Measurements from ENCODE around the gene NXPH2.

Gene NXPH2

DNA sequence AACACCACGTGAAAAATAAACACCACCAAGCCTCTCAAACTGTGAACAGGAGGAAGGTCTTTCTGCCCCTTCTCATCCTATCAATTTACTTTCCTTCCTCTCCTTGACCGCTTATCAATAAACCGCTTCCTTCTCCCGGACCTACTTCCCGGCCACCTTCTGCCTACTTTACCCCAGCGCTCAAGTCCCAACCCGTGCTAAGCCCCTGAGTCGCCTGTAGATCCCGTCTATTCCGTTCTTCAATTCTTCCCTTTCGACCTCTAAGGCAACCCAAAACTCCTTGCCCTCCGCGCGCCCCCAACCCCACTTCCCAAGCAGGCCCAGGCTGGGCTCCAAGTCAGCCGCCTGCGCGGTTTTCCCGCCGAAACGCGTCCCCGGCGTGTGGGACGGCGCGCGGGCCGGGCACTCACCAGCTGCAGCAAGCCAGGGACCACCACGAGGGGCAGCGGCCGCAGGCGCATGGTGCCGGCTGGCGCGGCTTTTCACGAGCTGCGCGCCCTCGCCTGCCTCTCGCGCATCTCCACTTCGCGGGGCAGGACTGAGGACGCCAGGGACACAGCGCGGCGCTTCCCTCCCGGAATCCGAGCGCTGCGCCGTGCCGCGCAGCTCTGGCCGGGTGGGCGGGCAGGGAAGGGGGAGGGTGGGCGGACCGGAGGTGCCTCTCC is at the start of gene NXPH2:
TSS of gene NXPH2 (minus strand) at position 610 of the 665 bp plus-strand sequence. CDS start at position 461, 149 bp downstream.
- no peak for DNase-seq

DNA sequence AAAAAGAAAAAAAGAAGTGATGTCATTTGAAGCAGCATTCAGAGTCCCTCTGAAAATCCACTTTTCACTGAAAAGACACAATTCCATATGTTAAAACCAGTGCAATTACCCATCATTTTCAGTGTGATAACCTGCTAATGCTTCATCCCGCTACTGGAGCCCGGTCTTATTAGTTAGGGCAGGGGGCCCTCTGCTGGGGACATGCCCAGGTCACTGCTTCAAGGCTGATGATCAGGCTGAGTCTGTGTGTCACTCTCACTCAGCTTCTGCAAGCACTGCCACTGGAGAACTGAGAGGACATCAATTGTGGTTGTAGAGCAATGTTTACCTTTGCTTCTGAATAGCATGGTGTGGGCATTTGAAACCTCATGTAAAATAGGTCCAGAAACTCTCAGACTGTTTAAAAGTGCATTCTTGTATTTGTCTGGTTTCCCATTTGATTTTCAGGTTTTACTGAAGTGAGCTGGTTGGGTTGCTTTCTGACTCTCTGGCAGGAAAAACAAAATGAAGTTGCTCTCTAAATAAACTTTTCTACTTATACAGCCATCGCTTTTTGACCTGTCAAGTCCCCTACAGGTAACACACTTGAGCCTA is 49.2 kb upstream of the NXPH2 start:
- peak; percentile 33 for DNase-seq

- no peak for DNase-seq
Observed at GRCh38 chr2:138827426-138828054, 47.4 kb upstream of the NXPH2 start.

GRCh38 chr2:138823666-138824065 is 43.5 kb upstream of the NXPH2 start:
- no peak for DNase-seq

GRCh38 chr2:138819964-138820363 is 39.8 kb upstream of the NXPH2 start:
- no peak for DNase-seq

DNA sequence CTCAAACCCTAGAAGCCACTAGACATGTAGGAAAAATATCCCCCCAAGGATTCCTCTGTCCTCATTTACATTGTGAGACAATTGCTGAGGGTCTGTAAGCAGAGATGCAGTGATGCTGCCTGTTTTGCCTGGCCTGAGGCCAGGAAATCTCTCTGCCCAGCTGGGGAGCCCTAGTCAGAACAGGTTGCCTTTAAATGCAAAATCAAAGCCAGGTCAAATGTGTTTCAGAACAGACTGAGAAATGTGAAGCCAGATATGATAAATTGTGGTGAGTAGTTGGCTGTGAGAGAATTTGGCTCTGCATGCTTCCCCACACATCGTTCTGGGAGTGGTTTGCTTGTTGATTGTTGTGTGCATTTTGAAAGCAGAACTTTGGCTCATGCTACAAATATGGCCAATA is 38.4 kb upstream of the NXPH2 start:
- DNase-seq: no peak

DNA sequence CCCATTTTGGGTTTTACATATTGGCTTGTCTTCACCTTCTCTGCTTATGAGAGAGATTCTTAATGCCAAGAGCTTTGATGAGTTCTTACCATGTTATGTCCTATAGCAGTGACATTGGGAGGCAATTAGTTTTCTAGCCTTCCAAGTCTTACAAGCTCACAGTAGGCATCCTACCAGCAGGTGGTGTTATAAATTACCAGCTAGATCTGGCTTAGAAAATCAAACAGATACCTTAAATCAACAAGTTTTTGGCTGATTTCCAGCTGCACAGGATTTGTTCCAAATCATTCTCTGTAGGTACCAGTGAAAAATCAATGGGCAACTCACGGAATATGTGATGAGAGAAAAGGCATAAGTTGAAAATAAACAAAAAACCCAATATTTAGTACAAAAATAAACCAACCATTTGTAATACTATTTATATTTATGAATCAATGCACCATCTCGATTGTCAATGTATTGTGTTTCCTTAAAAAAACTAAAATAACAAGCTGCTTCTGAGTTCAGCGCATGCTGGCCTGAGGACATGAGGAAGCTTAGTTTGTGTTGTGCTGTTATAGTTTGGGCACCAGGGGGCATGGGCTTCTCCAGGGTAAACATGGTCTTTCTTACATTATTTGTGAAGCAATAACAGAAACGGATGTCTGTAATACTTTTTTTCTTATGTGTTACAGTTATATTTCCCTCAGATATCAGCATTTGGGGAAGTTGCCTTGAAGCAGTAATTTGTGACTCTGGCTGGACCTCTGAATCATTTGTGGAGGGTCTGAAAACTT is 34.1 kb upstream of the NXPH2 start:
- DNase-seq: no peak

- DNase-seq: no peak
Observed at GRCh38 chr2:138811431-138811830, 31.2 kb upstream of the NXPH2 start.

- DNase-seq: no peak
Observed at GRCh38 chr2:138794724-138795123, 14.5 kb upstream of the NXPH2 start.

- DNase-seq: no peak
Observed at GRCh38 chr2:138787053-138787666, 7.0 kb upstream of the NXPH2 start.

GRCh38 chr2:138782383-138782782 is 2.2 kb upstream of the NXPH2 start:
- no peak for DNase-seq

GRCh38 chr2:138780908-138781307 is 718 bp upstream of the NXPH2 start:
- no peak for DNase-seq

GRCh38 chr2:138780446-138780880 is 273 bp upstream of the NXPH2 start:
- DNase-seq: no peak

DNA sequence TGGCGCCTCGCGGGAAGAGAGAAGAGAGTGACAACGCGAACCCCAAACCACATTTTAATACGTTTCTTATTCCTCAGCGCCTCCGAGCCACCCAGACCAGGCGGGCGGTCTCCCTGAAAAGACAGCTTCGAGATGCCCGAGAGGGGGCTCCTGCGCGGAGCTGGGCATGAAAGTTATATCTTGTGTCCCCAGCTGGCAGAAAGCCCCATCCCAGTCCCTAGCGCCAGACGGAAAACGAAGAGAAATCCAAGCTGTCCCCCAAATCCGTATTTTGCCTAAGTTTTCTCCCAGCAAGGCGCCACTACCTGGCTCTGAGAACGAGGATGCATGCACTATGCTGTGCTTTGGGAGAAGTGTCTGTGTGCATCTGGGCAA is 797 bp downstream of the NXPH2 start:
- no peak for DNase-seq

DNA sequence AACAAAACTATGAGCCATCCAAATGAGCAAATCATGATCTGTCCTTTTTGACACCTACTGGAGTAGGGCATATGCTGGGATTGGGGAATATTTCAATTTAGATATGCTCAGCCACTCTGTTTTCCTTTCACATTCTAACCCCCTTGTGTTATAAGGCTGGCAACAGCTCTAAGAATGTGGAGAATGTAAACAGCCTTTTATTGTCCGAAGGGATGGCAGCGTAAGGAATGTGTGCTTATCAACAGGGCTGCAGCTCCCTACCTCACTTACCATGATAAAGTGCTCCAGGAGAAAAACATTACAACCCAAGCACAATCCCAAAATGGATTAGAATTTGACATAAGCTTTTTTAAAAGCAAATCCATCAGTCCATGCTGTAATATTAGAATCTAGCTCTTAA is 2.2 kb downstream of the NXPH2 start:
- no peak for DNase-seq

- no peak for DNase-seq
Observed at GRCh38 chr2:138775736-138776135, 4.5 kb downstream of the NXPH2 start.

DNA sequence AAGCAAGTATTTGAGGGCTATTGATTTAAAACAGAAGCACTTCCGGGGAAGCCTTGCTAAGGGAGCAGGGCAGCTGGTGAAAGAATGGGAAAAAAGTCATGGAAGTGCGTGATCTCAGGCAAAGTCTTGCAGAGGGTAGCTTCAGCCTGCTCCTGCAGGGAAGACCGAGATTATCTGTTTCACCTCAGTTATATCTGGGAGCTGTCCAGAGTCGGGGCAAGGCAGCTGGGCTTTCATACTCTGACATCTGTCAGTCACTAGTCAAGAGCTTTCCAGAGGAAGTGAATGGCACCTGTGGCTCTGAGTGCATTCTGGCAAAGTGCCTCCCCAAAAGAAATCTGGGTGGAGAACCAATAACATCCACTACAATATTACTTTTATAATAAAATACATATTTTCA is 8.7 kb downstream of the NXPH2 start:
- DNase-seq: no peak

DNA sequence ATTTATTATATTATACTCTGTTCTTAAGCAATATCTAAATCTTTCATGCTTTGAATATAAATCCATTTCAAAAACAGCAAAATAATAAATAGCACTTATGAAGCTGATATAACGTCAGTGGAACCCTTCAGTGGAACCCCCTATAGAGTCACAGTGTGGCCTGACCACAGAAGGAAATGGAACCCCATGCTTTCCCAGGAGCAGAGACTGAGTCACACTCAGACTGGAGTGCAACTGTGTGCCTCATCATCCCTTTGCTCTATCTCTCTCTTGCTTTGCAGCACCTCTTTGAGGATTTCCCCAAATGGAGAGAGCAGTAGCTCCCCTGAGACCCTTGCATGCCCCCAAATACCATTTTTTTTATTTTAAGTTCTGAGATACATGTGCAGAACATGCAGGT is 13.1 kb downstream of the NXPH2 start:
- DNase-seq: no peak

DNA sequence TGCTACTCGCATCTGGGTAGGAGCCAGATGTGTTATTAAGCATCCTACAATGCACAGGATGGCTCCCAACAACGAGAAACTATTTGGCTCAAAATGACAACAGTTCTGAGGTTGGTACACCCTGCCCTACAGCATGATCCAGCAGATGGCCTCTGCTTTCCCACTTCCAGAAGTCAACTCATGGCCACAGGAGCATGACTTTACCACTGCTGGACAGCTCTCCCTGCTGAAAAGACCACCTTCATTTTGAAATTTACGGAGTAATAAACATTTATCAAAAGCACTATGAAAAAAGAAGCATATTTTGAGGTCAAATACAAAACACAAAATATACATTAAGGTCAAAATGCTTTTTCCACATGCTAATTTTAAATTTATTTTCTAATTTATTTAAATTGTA is 13.7 kb downstream of the NXPH2 start:
- DNase-seq: no peak

- no peak for DNase-seq
Observed at GRCh38 chr2:138763971-138764370, 16.2 kb downstream of the NXPH2 start.

GRCh38 chr2:138762533-138762932 is 17.7 kb downstream of the NXPH2 start:
- no peak for DNase-seq

- DNase-seq: no peak
Observed at GRCh38 chr2:138760676-138761075, 19.5 kb downstream of the NXPH2 start.

DNA sequence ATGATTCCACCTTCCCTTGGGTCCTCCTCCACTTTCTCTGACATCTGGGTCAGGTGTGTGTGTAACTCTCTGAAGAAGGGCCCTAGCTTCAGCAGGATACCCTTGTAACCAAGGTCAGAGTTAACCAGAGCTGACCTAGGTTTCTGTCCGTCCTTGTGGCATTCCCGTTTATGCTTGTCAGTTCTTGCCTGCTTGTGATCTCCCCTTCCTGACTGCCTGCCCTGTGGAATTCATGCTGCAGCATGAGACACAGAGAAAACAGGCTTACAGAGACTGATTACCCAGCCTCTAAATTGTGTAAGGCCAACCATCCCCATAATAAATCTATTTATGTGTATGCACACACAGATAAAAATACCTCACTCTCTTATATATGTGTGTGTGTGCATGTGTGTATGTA is 22.8 kb downstream of the NXPH2 start:
- no peak for DNase-seq
